HEK293T (cell line): ENCODE data around the gene CAP2.
A peak's percentile ranks its signal among the peaks of the same experiment; 100 is the strongest.

Experiments used
- CTCF ChIA-PET: fragments of 350-600 bp; formaldehyde crosslinking; extraction: SDS; loops from one replicate; lab custom pipeline; 2021; ENCODE audit warnings: antibody characterized with exemption, inconsistent platforms; lab: Yijun Ruan, JAX
- POLR2A ChIA-PET: fragments of 350-600 bp; formaldehyde crosslinking; extraction: SDS; loops from one replicate; lab custom pipeline; 2020; ENCODE audit warnings: antibody characterized with exemption, inconsistent platforms; lab: Yijun Ruan, JAX
- DNase-seq: peaks from one replicate; pipeline ENCODE4 v3.0.0; 2012; ENCODE audit warnings: mixed read lengths; ENCODE audit errors: extremely low spot score
- ARNT ChIP-seq: fragments of 450-650 bp; IDR thresholded peaks from 2 replicates; pipeline ENCODE4 v1.6.1; 2017; ENCODE audit warnings: mild to moderate bottlenecking
- BHLHE40 ChIP-seq: fragments of 450-650 bp; IDR thresholded peaks from 2 replicates; pipeline ENCODE4 v1.6.1; 2016; ENCODE audit warnings: mild to moderate bottlenecking, moderate library complexity, borderline replicate concordance
- CTBP1 ChIP-seq: fragments of 450-650 bp; IDR thresholded peaks from 2 replicates; pipeline ENCODE4 v1.6.1; 2016; ENCODE audit warnings: borderline replicate concordance
- ELF4 ChIP-seq: fragments of 450-650 bp; IDR thresholded peaks from 2 replicates; pipeline ENCODE4 v1.6.1; 2017; ENCODE audit warnings: antibody characterized with exemption
- FOXA1 ChIP-seq: fragments of 450-650 bp; IDR thresholded peaks from 2 replicates; pipeline ENCODE4 v1.6.1; 2016; ENCODE audit warnings: mild to moderate bottlenecking
- FOXK2 ChIP-seq: fragments of 450-650 bp; IDR thresholded peaks from 2 replicates; pipeline ENCODE4 v1.6.1; 2016; ENCODE audit warnings: mild to moderate bottlenecking
- FOXM1 ChIP-seq: fragments of 450-650 bp; IDR thresholded peaks from 2 replicates; pipeline ENCODE4 v1.6.1; 2017; ENCODE audit warnings: mild to moderate bottlenecking, borderline replicate concordance
- HDGF ChIP-seq: fragments of 450-650 bp; IDR thresholded peaks from 2 replicates; pipeline ENCODE4 v1.6.1; 2017; ENCODE audit warnings: antibody characterized with exemption, borderline replicate concordance
- L3MBTL2 ChIP-seq: fragments of 450-650 bp; conservative IDR thresholded peaks from 2 replicates; pipeline ENCODE4 v1.6.1; 2016; ENCODE audit warnings: mild to moderate bottlenecking
- LEF1 ChIP-seq: fragments of 450-650 bp; IDR thresholded peaks from 2 replicates; pipeline ENCODE4 v1.6.1; 2017; ENCODE audit warnings: mild to moderate bottlenecking, borderline replicate concordance
- NFRKB ChIP-seq: fragments of 450-650 bp; IDR thresholded peaks from 2 replicates; pipeline ENCODE4 v1.6.1; 2016; ENCODE audit warnings: mild to moderate bottlenecking, moderate library complexity
- SP1 ChIP-seq: fragments of 450-650 bp; IDR thresholded peaks from 2 replicates; pipeline ENCODE4 v1.6.1; 2017
- SUZ12 ChIP-seq: fragments of 450-650 bp; IDR thresholded peaks from 2 replicates; pipeline ENCODE4 v1.6.1; 2016; ENCODE audit warnings: mild to moderate bottlenecking
- TARDBP ChIP-seq: fragments of 450-650 bp; IDR thresholded peaks from 2 replicates; pipeline ENCODE4 v1.6.1; 2016
- ZNF384 ChIP-seq: fragments of 450-650 bp; IDR thresholded peaks from 2 replicates; pipeline ENCODE4 v1.6.1; 2016
- TF ChIP-seq, protein P1 (sequence below): fragments of 450-650 bp; IDR thresholded peaks from 2 replicates; pipeline ENCODE4 v1.6.1; 2016

Gene CAP2

DNA sequence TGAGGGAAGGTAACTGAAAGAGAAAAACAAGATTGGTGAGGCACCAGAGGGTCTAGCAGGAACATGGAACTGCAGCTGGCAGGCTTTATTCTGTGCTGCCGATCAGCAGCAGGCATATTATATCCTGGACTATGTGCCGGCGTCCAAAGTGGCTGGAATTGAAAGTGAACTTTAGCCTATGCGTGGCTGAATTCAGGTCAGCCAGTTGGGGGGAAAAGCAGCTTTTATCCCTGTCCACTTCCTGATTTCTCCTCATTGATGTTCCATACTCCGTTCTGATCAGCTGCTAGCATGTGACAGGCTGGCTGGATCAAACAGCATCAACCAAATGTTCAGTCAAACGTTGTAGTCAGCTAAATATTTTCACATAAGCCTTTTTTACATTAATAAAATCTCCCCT lies 99.0 kb downstream of the CAP2 start:
- TF ChIP-seq, protein P1, sequence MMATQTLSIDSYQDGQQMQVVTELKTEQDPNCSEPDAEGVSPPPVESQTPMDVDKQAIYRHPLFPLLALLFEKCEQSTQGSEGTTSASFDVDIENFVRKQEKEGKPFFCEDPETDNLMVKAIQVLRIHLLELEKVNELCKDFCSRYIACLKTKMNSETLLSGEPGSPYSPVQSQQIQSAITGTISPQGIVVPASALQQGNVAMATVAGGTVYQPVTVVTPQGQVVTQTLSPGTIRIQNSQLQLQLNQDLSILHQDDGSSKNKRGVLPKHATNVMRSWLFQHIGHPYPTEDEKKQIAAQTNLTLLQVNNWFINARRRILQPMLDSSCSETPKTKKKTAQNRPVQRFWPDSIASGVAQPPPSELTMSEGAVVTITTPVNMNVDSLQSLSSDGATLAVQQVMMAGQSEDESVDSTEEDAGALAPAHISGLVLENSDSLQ = no peak
- no peak for TF ChIP-seq NFRKB
- TF ChIP-seq ZNF384 = no peak
- no peak for TF ChIP-seq TARDBP
- TF ChIP-seq BHLHE40 = no peak
- no peak for TF ChIP-seq ARNT
- DNase-seq = no peak
- POLR2A ChIA-PET = no interaction called here
- CTCF ChIA-PET = interaction anchor here (0.7 to 2.3 kb wide), 2 partner anchors 11 to 13 kb away, joined by 3 to 9 read pairs; no protein-coding TSS in a partner anchor

DNA sequence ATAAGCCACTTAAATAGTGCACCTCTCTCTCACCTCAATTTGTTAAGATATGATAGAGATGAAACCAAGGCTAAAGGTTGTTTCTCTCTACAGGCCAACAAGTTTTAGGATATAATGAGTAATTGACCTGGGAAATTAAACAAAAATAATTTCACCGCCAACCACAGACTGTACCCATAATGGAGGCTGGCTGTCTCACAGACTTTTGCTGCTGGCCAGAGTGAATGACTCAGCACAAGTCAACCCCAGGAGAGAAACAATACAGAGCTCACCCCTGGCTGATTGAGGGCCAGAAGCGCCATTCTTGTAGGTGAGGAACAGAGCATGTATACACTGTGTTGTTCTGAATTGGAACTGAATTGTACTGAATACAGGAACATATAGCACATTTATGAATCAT lies 99.9 kb downstream of the CAP2 start:
- POLR2A ChIA-PET = no interaction called here
- TF ChIP-seq FOXK2 = no peak
- no peak for TF ChIP-seq ELF4
- no peak for TF ChIP-seq HDGF
- no peak for TF ChIP-seq SP1
- no peak for TF ChIP-seq TARDBP
- TF ChIP-seq SUZ12 = no peak
- TF ChIP-seq BHLHE40 = no peak
- no peak for TF ChIP-seq NFRKB
- no peak for TF ChIP-seq LEF1
- TF ChIP-seq CTBP1 = no peak
- TF ChIP-seq L3MBTL2 = no peak
- TF ChIP-seq FOXM1 = no peak
- no peak for TF ChIP-seq ARNT
- TF ChIP-seq FOXA1 = no peak
- TF ChIP-seq ZNF384 = no peak
- TF ChIP-seq, protein P1 = no peak
- no peak for DNase-seq
- CTCF ChIA-PET = interaction anchor here (0.6 to 2.3 kb wide), 2 partner anchors 12 to 379 kb away, joined by 3 to 9 read pairs; no protein-coding TSS in a partner anchor

DNA sequence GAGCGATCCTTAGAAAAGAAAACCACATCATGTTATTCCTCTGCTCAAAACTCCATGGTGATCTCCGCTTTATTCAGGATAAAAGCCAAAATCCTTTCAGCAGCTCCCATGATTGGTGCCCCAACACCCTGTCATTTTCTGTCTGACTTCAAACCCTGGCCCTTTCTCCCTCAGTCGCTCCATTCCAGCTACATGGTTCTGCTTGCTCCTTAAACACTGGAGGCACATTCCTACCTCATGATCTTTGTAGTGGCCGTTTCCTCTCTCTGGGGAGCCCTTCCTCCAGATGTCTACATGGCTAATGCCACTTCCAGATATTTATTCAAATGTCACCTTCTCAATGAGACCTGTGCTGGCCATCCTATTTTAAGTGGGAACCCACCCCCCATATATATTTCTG lies 100.8 kb downstream of the CAP2 start:
- no peak for DNase-seq
- CTCF ChIA-PET = interaction anchor here (0.6 to 2.3 kb wide), 2 partner anchors 11 to 380 kb away, joined by 3 to 9 read pairs; no protein-coding TSS in a partner anchor
- POLR2A ChIA-PET = no interaction called here
- no peak for TF ChIP-seq SUZ12
- TF ChIP-seq NFRKB = no peak
- TF ChIP-seq SP1 = no peak

GRCh38 chr6:17494919-17495318 lies 101.5 kb downstream of the CAP2 start:
- DNase-seq = no peak
- POLR2A ChIA-PET = no interaction called here
- CTCF ChIA-PET = interaction anchor here (0.7 kb wide), 1 partner anchor 10 kb away, joined by 3 read pairs; no protein-coding TSS in a partner anchor
- TF ChIP-seq ZNF384 = no peak
- TF ChIP-seq, protein P1 = no peak
- no peak for TF ChIP-seq ARNT
- TF ChIP-seq FOXM1 = no peak
- TF ChIP-seq LEF1 = no peak
- TF ChIP-seq ELF4 = no peak
- no peak for TF ChIP-seq CTBP1
- no peak for TF ChIP-seq HDGF
- TF ChIP-seq TARDBP = no peak
- no peak for TF ChIP-seq L3MBTL2
- no peak for TF ChIP-seq SP1
- no peak for TF ChIP-seq NFRKB
- TF ChIP-seq BHLHE40 = no peak

DNA sequence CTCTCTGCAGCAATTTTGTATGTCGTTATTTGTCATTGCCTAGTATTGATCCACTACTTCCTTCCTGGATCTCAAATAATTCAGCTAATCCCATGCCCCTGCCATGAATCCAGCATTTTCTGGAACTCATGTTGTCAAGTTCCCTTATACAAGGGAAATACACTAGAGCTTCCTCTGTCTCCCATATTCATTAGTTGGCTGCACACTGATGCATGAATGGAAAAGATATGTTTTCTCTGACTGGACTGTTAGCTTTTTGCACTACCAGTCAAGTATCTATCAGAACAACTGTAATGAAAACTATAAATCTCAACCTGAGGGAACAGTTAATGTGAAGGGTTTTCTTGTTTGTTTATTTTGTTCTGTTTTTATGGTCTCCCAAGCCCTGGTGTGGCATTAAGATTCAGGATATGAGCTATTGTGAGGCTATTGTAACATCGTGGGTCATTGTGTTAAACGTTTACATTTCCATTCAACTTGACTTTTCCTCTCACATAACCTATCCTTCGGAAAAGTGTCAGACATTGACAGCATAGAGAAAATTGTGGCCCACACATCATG lies 104.2 kb downstream of the CAP2 start:
- no peak for DNase-seq
- CTCF ChIA-PET = no interaction called here
- TF ChIP-seq, protein P1 = peak; percentile 64
- TF ChIP-seq ELF4 (no peak), NFRKB (no peak)
- POLR2A ChIA-PET = interaction anchor here (1.5 kb wide), 1 partner anchor 14 kb away, joined by 3 read pairs; no protein-coding TSS in a partner anchor

GRCh38 chr6:17501442-17501841 lies 108.0 kb downstream of the CAP2 start:
- ChIA-PET CTCF (no interaction called here), POLR2A (no interaction called here)
- TF ChIP-seq SP1 (no peak), SUZ12 (no peak), ZNF384 (no peak), NFRKB (no peak), FOXA1 (no peak)
- TF ChIP-seq, protein P1 = no peak
- DNase-seq = no peak
